ENCODE data around the gene MUC12. TPM values are rescaled to one million over a fixed set of nuclear protein-coding genes. Genes with fewer than 3 reads are reported as not detected.

Gene MUC12
- total and polyA plus RNA-seq, 3 donors from 2014 or later: 3.5 to 6.2 (median 5.3) TPM

- H3K27me3 ChIP-seq: no peaks in the 10 kb centered on the region
- WGBS, 2 donors: 51 to 53% methylated on average over 11 to 12 of the region's 12 CpGs
- H3K27ac ChIP-seq: no peak overlapping the region
- TF ChIP-seq POLR2A (IDR thresholded peaks at IDR 0.05) (no peak), CTCF (IDR thresholded peaks at IDR 0.05) (no peak)
- H3K36me3 ChIP-seq (ENCODE audit: low read depth, missing control alignments): no peaks in the 10 kb centered on the region
- H3K4me1 ChIP-seq: no peaks in the 10 kb centered on the region
- H3K9me3 ChIP-seq: no peaks in the 10 kb centered on the region
- H3K4me3 ChIP-seq: no peak overlapping the region
- DNase-seq: no peak
- intact Hi-C loops (cut with DNase I; ENCODE audit: low total_unique reads): no loop called here
Measured at GRCh38 chr7:100957832-100958421, 11.4 kb upstream of the MUC12 start.

- TF ChIP-seq CTCF (IDR thresholded peaks at IDR 0.05) (no peak), POLR2A (IDR thresholded peaks at IDR 0.05) (no peak)
- no peaks in the 10 kb centered on the region for H3K27me3 ChIP-seq
- H3K36me3 ChIP-seq (ENCODE audit: low read depth, missing control alignments): no peaks in the 10 kb centered on the region
- no peaks in the 10 kb centered on the region for H3K4me1 ChIP-seq
- no peak overlapping the region for H3K27ac ChIP-seq
- intact Hi-C loops (cut with DNase I; ENCODE audit: low total_unique reads): no loop called here
- no peak for DNase-seq
- no peak overlapping the region for H3K4me3 ChIP-seq
- no peaks in the 10 kb centered on the region for H3K9me3 ChIP-seq
- WGBS, 2 donors: 48 to 59% methylated on average over 2 of the region's 2 CpGs
Measured at GRCh38 chr7:100959894-100960293, 9.5 kb upstream of the MUC12 start.

GRCh38 chr7:100962537-100962936 is 6.8 kb upstream of the MUC12 start:
- Histone ChIP-seq H3K9me3 (no peaks in the 10 kb centered on the region), H3K27ac (no peak overlapping the region), H3K27me3 (peaks cover 16% of the 10 kb centered on the region), H3K36me3 (ENCODE audit: low read depth, missing control alignments) (no peaks in the 10 kb centered on the region), H3K4me3 (no peak overlapping the region), H3K4me1 (peaks cover 13% of the 10 kb centered on the region)
- no peak for DNase-seq
- 86 to 94% methylated on average over 3 of the region's 3 CpGs for WGBS, 2 donors
- intact Hi-C loops (cut with DNase I; ENCODE audit: low total_unique reads): no loop called here
- no peak for TF ChIP-seq CTCF (IDR thresholded peaks at IDR 0.05)

GRCh38 chr7:100963386-100963785 is 6.0 kb upstream of the MUC12 start:
- no peak overlapping the region for H3K4me3 ChIP-seq
- peaks cover 13% of the 10 kb centered on the region for H3K4me1 ChIP-seq
- no peak overlapping the region for H3K27ac ChIP-seq
- intact Hi-C loops (cut with DNase I; ENCODE audit: low total_unique reads): no loop called here
- TF ChIP-seq POLR2A (IDR thresholded peaks at IDR 0.05): no peak
- no peak for TF ChIP-seq CTCF (IDR thresholded peaks at IDR 0.05)
- no peaks in the 10 kb centered on the region for H3K36me3 ChIP-seq (ENCODE audit: low read depth, missing control alignments)
- 67 to 79% methylated on average over 12 of the region's 12 CpGs for whole genome bisulfite sequencing, 2 donors
- H3K9me3 ChIP-seq: no peaks in the 10 kb centered on the region
- no peak for DNase-seq
- peaks cover 16% of the 10 kb centered on the region for H3K27me3 ChIP-seq

GRCh38 chr7:100963874-100964273 is 5.5 kb upstream of the MUC12 start:
- Histone ChIP-seq H3K27ac (no peak overlapping the region), H3K4me3 (no peak overlapping the region), H3K27me3 (peaks cover 16% of the 10 kb centered on the region), H3K36me3 (ENCODE audit: low read depth, missing control alignments) (no peaks in the 10 kb centered on the region), H3K9me3 (no peaks in the 10 kb centered on the region), H3K4me1 (peaks cover 13% of the 10 kb centered on the region)
- WGBS, 2 donors: 68 to 81% methylated on average over 8 of the region's 8 CpGs
- no peak for TF ChIP-seq POLR2A (IDR thresholded peaks at IDR 0.05)
- no peak for TF ChIP-seq CTCF (IDR thresholded peaks at IDR 0.05)
- DNase-seq: no peak
- intact Hi-C loops (cut with DNase I; ENCODE audit: low total_unique reads): no loop called here
